Astrocyte (in vitro differentiated cells and primary cell): Measurements from ENCODE around the gene HOXA11. TPM values are rescaled to one million over a fixed set of nuclear protein-coding genes. Genes with fewer than 3 reads are reported as not detected.

Experiments used
- DNase-seq: peaks from one replicate; pipeline ENCODE4 v3.0.0-alpha.2; 2010; ENCODE audit warnings: low read depth
- FAIRE-seq: peaks from 2 replicates; lab custom pipeline; 2011; peaks lifted over from hg19 to GRCh38; lab: Jason Lieb, UNC
- H2AFZ ChIP-seq: 2 replicates; pipeline ENCODE4 v1.6.0; 2012; ENCODE audit warnings: low read depth, low read length, inconsistent platforms
- H3K27ac ChIP-seq: 2 replicates; pipeline ENCODE4 v1.5.1; 2011; ENCODE audit warnings: low read depth, low read length, inconsistent platforms
- H3K27me3 ChIP-seq: 2 replicates; pipeline ENCODE4 v1.6.0; 2011; ENCODE audit warnings: low read length, inconsistent platforms; ENCODE audit not compliant: insufficient read depth
- H3K36me3 ChIP-seq: 2 replicates; pipeline ENCODE4 v1.5.1; 2011; ENCODE audit warnings: low read length, inconsistent platforms; ENCODE audit not compliant: insufficient read depth
- H3K4me1 ChIP-seq: 2 replicates; pipeline ENCODE4 v1.5.1; 2011; ENCODE audit warnings: low read length, inconsistent platforms; ENCODE audit not compliant: insufficient read depth
- H3K4me2 ChIP-seq: 2 replicates; pipeline ENCODE4 v1.6.0; 2012; ENCODE audit warnings: low read length, inconsistent platforms
- H3K4me3 ChIP-seq: 2 replicates; pipeline ENCODE4 v1.5.1; 2011; ENCODE audit warnings: low read depth, mild to moderate bottlenecking, low read length, inconsistent platforms; ENCODE audit not compliant: insufficient read depth
- H3K79me2 ChIP-seq: 2 replicates; pipeline ENCODE4 v1.6.0; 2012; ENCODE audit warnings: mild to moderate bottlenecking, low read length, inconsistent platforms; ENCODE audit not compliant: insufficient read depth
- H3K9ac ChIP-seq: 2 replicates; pipeline ENCODE4 v1.6.0; 2012; ENCODE audit warnings: mild to moderate bottlenecking, low read length, inconsistent platforms
- H3K9me3 ChIP-seq: 2 replicates; pipeline ENCODE4 v1.5.1; 2012; ENCODE audit warnings: low read depth, mild to moderate bottlenecking, low read length, inconsistent platforms; ENCODE audit not compliant: insufficient read depth
- H4K20me1 ChIP-seq: 2 replicates; pipeline ENCODE4 v1.6.0; 2012; ENCODE audit warnings: low read length, inconsistent platforms; ENCODE audit not compliant: insufficient read depth
- H3K27ac Mint-ChIP-seq: one replicate; pipeline ENCODE4 v1.8.0; 2021; ENCODE audit warnings: mild to moderate bottlenecking, mixed read lengths; ENCODE audit not compliant: unreplicated experiment
- H3K27me3 Mint-ChIP-seq: one replicate; pipeline ENCODE4 v1.8.0; 2021; ENCODE audit warnings: low read depth, mixed read lengths; ENCODE audit not compliant: unreplicated experiment
- H3K36me3 Mint-ChIP-seq: one replicate; pipeline ENCODE4 v1.8.0; 2021; ENCODE audit warnings: low read depth, mixed read lengths; ENCODE audit not compliant: unreplicated experiment
- H3K4me1 Mint-ChIP-seq: one replicate; pipeline ENCODE4 v1.8.0; 2021; ENCODE audit warnings: low read depth, mixed read lengths; ENCODE audit not compliant: unreplicated experiment
- H3K4me3 Mint-ChIP-seq: one replicate; pipeline ENCODE4 v1.8.0; 2021; ENCODE audit warnings: mild to moderate bottlenecking, moderate library complexity, mixed read lengths; ENCODE audit not compliant: unreplicated experiment
- H3K9me3 Mint-ChIP-seq: one replicate; pipeline ENCODE4 v1.8.0; 2021; ENCODE audit warnings: mild to moderate bottlenecking, mixed read lengths; ENCODE audit not compliant: unreplicated experiment
- CTCF ChIP-seq: IDR thresholded peaks from 2 replicates; pipeline ENCODE4 v1.5.1; 2011; ENCODE audit warnings: low read depth, mild to moderate bottlenecking, inconsistent platforms, low read length, moderate library complexity; ENCODE audit not compliant: insufficient read depth
- EZH2 ChIP-seq: IDR thresholded peaks from 2 replicates; pipeline ENCODE4 v1.6.1; 2012; ENCODE audit warnings: mild to moderate bottlenecking, low read length, inconsistent platforms; ENCODE audit not compliant: insufficient read depth
- total RNA-seq: library from RNA; stranded (reverse); gene quantifications from 2 replicates; pipeline ENCODE4 v1.2.1, GENCODE V29; 2021

Gene HOXA11
- total RNA-seq, 1 donor from 2014 or later = not detected

GRCh38 chr7:27205325-27206280 lies 20.6 kb upstream of the HOXA11 start:
- H3K4me1 Mint-ChIP-seq = no peaks in the 10 kb centered on the region

GRCh38 chr7:27204851-27205322 lies 19.9 kb upstream of the HOXA11 start:
- no peaks in the 10 kb centered on the region for H3K36me3 Mint-ChIP-seq
- no peaks in the 10 kb centered on the region for H3K4me1 Mint-ChIP-seq
- H3K27ac Mint-ChIP-seq = no peak overlapping the region
- DNase-seq (no peak), FAIRE-seq (no peak)
- no peak for TF ChIP-seq CTCF
- TF ChIP-seq EZH2 = peak; percentile 95
- Histone ChIP-seq H3K27me3 (peaks cover 100% of the 10 kb centered on the region), H3K27ac (no peak overlapping the region), H4K20me1 (peaks cover 37% of the 10 kb centered on the region), H3K79me2 (no peaks in the 10 kb centered on the region), H3K36me3 (no peaks in the 10 kb centered on the region), H2AFZ (no peak overlapping the region), H3K4me3 (no peak overlapping the region), H3K9me3 (peaks cover 5% of the 10 kb centered on the region), H3K9ac (no peak overlapping the region), H3K4me1 (peaks cover 10% of the 10 kb centered on the region), H3K4me2 (peak overlapping the region; percentile 47)
- H3K4me3 Mint-ChIP-seq = peak overlapping the region; percentile 34
- H3K9me3 Mint-ChIP-seq = peaks cover 16% of the 10 kb centered on the region
- peaks cover 94% of the 10 kb centered on the region for H3K27me3 Mint-ChIP-seq

More at GRCh38 chr7:27205325-27206280, 20.6 kb upstream of the HOXA11 start:
- H3K4me3 Mint-ChIP-seq = no peak overlapping the region
- peaks cover 13% of the 10 kb centered on the region for H3K9me3 Mint-ChIP-seq
- Histone ChIP-seq H3K27me3 (peaks cover 100% of the 10 kb centered on the region), H3K4me2 (peak overlapping the region; percentile 47), H3K79me2 (no peaks in the 10 kb centered on the region), H3K4me1 (peaks cover 13% of the 10 kb centered on the region), H4K20me1 (peaks cover 35% of the 10 kb centered on the region), H3K9ac (no peak overlapping the region), H2AFZ (no peak overlapping the region), H3K27ac (no peak overlapping the region), H3K4me3 (no peak overlapping the region), H3K9me3 (peaks cover 5% of the 10 kb centered on the region), H3K36me3 (no peaks in the 10 kb centered on the region)
- peaks cover 97% of the 10 kb centered on the region for H3K27me3 Mint-ChIP-seq
- DNase-seq = no peak
- TF ChIP-seq EZH2 = peak; percentile 92
- no peak for TF ChIP-seq CTCF
- H3K36me3 Mint-ChIP-seq = no peaks in the 10 kb centered on the region
- peak overlapping the region; percentile 41 for H3K27ac Mint-ChIP-seq
- FAIRE-seq = no peak
